ENCODE results near the gene LPAR6. TPM values are rescaled to one million over a fixed set of nuclear protein-coding genes. Genes with fewer than 3 reads are reported as not detected.

Gene LPAR6
- total RNA-seq, 1 donor from 2014 or later, result 22.4 TPM

DNA sequence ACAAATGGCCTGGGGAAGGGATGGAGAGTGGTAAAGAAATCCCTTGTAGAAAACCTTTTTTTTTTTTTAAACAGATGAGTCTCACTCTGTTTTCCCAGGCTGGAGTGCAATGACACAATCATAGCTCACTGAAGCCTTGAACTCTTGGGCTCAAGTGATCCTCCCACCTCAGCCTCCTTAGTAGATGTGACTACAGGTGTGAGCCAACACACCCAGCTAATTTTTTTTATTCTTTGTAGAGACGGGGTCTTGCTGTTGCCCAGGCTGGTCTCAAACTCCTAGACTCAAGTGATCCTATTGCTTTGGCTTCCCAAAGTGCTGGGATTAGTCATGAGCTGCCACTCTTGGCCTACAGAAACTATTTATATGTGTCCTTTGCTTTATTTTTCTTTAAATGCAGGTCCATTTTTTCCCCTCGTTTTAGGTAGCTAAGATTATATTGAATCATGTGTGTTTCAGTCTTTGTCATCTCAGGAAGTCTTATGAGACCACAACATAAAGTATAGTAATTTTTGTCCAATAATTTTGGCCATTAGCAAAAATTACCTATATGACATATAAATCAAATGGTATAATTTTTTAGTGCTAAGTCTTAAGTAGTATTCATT, 10.5 kb downstream of the LPAR6 start:
- Histone ChIP-seq H3K36me3 (ENCODE audit: control insufficient read depth in 3 of 3, insufficient read depth in 3 of 3, low read length in 3 of 3) (no peaks in the 10 kb centered on the region), H3K27ac (ENCODE audit: low read depth, low read length) (peak overlapping the region; percentile 22), H3K4me1 (ENCODE audit: control insufficient read depth in 3 of 3, insufficient read depth in 3 of 3, low read length in 3 of 3) (peaks cover 0 to 5% (median 2%) of the 10 kb centered on the region in 3 donors), H3K27me3 (ENCODE audit: control insufficient read depth in 3 of 3, insufficient read depth in 3 of 3, low read length in 3 of 3) (no peaks in the 10 kb centered on the region), H3K9ac (ENCODE audit: low read depth in 1 of 3, low read length in 3 of 3) (no peak overlapping the region), H3K9me3 (ENCODE audit: control insufficient read depth in 3 of 3, low read length in 3 of 3) (no peaks in the 10 kb centered on the region), H3K4me3 (ENCODE audit: low read length in 3 of 3) (no peak overlapping the region)

DNA sequence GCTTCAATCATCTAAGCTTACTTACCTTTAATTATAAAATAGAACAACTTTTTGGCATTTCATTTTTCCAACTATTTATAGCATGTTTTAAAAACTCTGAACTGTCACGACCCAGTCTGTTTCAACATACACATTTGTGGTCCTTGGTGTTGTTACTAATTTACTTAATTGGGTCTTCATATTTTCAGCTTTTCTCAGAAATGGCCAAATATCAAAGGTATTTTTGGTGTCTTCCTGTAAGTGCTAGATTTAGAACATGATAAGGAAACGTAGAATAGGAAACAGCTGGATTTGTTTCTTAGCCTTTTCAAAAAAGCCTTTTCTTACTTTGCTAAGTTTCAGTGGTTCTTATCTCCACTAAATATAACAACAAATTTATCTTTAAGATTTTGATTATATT, 11.4 kb downstream of the LPAR6 start:
- H3K4me3 ChIP-seq (ENCODE audit: low read length in 3 of 3), result no peak overlapping the region
- H3K4me1 ChIP-seq (ENCODE audit: control insufficient read depth in 3 of 3, insufficient read depth in 3 of 3, low read length in 3 of 3), result peaks cover 0 to 5% (median 2%) of the 10 kb centered on the region in 3 donors
- H3K9ac ChIP-seq (ENCODE audit: low read depth in 1 of 3, low read length in 3 of 3), result no peak overlapping the region

DNA sequence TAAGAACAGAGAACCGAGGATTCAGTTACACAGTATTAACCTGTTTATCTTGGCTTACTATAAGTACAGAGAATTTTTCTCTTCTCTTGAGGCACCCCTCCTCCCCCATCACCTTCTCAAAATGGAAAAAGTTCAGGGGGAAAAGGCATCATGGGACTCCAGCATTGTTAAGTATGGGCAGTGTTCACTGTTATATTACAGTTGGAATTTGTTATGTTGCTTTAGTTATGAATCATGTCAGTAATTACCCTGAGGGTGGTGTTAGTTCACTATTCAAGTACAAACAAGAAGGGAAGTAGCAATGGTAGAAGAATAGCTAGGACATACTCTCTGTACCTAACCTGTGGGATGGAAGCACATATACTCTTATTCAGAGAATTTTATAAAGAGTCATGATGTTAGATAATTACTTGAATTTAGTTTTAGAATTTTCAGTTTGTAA, 12.0 kb downstream of the LPAR6 start:
- Histone ChIP-seq H3K4me3 (ENCODE audit: low read length in 3 of 3) (no peak overlapping the region), H3K9ac (ENCODE audit: low read depth in 1 of 3, low read length in 3 of 3) (no peak overlapping the region)

More for the DNA sequence above, 11.4 kb downstream of the LPAR6 start:
- H3K27ac ChIP-seq (ENCODE audit: low read depth, low read length), result peak overlapping the region; percentile 59
- no peaks in the 10 kb centered on the region for H3K27me3 ChIP-seq (ENCODE audit: control insufficient read depth in 3 of 3, insufficient read depth in 3 of 3, low read length in 3 of 3)
- no peaks in the 10 kb centered on the region for H3K36me3 ChIP-seq (ENCODE audit: control insufficient read depth in 3 of 3, insufficient read depth in 3 of 3, low read length in 3 of 3)
- no peaks in the 10 kb centered on the region for H3K9me3 ChIP-seq (ENCODE audit: control insufficient read depth in 3 of 3, low read length in 3 of 3)

DNA sequence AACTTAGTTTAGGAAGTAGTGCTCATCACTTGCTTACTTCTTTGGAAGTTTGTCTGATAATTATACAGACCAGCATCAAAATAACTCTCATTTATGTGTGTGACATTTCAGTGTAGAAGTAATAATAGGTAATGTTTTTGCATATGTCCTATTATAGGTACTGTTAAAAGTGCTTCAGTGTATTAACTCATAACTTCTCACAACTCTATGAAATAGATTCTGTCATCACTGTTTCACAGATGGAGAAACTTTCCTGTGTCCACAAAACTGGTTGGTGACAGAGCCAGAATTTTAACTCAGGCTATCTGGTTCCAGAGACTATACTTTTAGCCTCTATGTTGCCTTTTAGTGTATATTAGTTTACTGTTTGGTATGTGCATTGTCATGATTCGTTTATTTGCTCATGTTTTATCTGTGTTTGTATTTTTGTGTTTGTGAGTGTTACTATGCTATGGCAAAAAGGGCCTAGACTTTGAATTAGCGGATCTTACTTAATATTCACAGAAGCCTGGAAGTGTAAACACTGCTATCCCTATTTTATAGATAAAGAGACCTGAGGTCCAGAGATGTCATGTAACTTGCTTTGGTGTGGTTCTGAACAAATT, 12.7 kb downstream of the LPAR6 start:
- H3K27me3 ChIP-seq (ENCODE audit: control insufficient read depth in 3 of 3, insufficient read depth in 3 of 3, low read length in 3 of 3), result no peaks in the 10 kb centered on the region
- peak overlapping the region; percentile 59 for H3K27ac ChIP-seq (ENCODE audit: low read depth, low read length)

More for the DNA sequence above, 12.0 kb downstream of the LPAR6 start:
- H3K4me1 ChIP-seq (ENCODE audit: control insufficient read depth in 3 of 3, insufficient read depth in 3 of 3, low read length in 3 of 3), result peaks cover 0 to 5% (median 2%) of the 10 kb centered on the region in 3 donors
- no peaks in the 10 kb centered on the region for H3K27me3 ChIP-seq (ENCODE audit: control insufficient read depth in 3 of 3, insufficient read depth in 3 of 3, low read length in 3 of 3)
- H3K36me3 ChIP-seq (ENCODE audit: control insufficient read depth in 3 of 3, insufficient read depth in 3 of 3, low read length in 3 of 3), result no peaks in the 10 kb centered on the region
- H3K9me3 ChIP-seq (ENCODE audit: control insufficient read depth in 3 of 3, low read length in 3 of 3), result no peaks in the 10 kb centered on the region
- peak overlapping the region; percentile 59 for H3K27ac ChIP-seq (ENCODE audit: low read depth, low read length)

DNA sequence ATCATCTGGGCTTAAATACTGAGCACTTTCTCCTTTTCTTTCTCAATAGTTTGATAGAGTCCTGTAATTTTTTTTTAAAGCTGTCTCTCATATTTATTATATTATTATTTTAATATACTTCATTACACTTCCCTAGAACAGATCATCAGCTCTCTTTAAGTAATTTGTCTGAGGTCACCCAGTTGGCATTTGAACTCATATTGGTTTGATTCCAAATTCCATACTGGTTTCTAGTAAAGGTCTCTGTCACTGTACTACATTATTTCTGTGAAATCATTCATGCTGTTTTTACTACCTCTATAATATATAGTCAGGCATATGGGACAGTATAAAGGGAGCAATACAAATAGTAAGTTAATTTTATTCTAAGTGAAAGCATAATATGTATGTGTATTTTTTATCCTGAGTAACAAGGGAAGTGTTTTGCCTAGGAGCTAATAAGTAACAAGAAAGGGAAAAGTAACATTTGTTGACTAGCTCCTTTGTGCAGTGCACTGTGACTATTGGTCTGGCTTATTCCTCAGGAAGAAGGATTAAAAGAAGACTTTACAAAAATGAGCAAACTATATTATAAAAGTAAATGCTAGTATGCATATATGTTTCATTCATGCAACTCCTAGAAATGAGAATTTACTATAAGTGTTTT, 14.3 kb downstream of the LPAR6 start:
- Histone ChIP-seq H3K4me3 (ENCODE audit: low read length in 3 of 3) (no peak overlapping the region), H3K9ac (ENCODE audit: low read depth in 1 of 3, low read length in 3 of 3) (no peak overlapping the region), H3K27me3 (ENCODE audit: control insufficient read depth in 3 of 3, insufficient read depth in 3 of 3, low read length in 3 of 3) (no peaks in the 10 kb centered on the region), H3K4me1 (ENCODE audit: control insufficient read depth in 3 of 3, insufficient read depth in 3 of 3, low read length in 3 of 3) (peaks cover 0 to 5% (median 2%) of the 10 kb centered on the region in 3 donors), H3K9me3 (ENCODE audit: control insufficient read depth in 3 of 3, low read length in 3 of 3) (no peaks in the 10 kb centered on the region), H3K36me3 (ENCODE audit: control insufficient read depth in 3 of 3, insufficient read depth in 3 of 3, low read length in 3 of 3) (peaks cover 0 to 6% (median 4%) of the 10 kb centered on the region in 3 donors), H3K27ac (ENCODE audit: low read depth, low read length) (no peak overlapping the region)

More for the DNA sequence above, 12.7 kb downstream of the LPAR6 start:
- Histone ChIP-seq H3K9ac (ENCODE audit: low read depth in 1 of 3, low read length in 3 of 3) (no peak overlapping the region), H3K4me3 (ENCODE audit: low read length in 3 of 3) (no peak overlapping the region), H3K9me3 (ENCODE audit: control insufficient read depth in 3 of 3, low read length in 3 of 3) (no peaks in the 10 kb centered on the region), H3K36me3 (ENCODE audit: control insufficient read depth in 3 of 3, insufficient read depth in 3 of 3, low read length in 3 of 3) (no peaks in the 10 kb centered on the region), H3K4me1 (ENCODE audit: control insufficient read depth in 3 of 3, insufficient read depth in 3 of 3, low read length in 3 of 3) (peaks cover 0 to 5% (median 2%) of the 10 kb centered on the region in 3 donors)

DNA sequence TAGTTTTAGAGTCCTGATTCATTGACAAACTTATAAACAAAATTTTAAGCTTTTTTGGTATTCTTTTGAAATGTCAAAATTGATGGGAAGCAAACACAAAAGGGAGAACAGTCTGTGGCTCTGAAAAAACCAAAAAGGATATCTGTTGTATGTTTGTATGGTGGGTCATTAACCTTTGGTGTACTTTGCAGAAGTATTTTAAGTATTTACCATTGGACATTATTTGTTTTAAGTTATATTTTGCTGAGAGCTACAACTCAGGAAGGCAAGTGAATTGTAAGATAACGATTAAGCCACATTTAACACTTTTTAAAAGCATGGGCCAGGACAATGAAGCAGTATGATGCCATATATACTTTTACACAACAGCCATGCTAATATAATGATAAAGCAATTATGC, 15.2 kb downstream of the LPAR6 start:
- Histone ChIP-seq H3K9me3 (ENCODE audit: control insufficient read depth in 3 of 3, low read length in 3 of 3) (no peaks in the 10 kb centered on the region), H3K27me3 (ENCODE audit: control insufficient read depth in 3 of 3, insufficient read depth in 3 of 3, low read length in 3 of 3) (no peaks in the 10 kb centered on the region), H3K36me3 (ENCODE audit: control insufficient read depth in 3 of 3, insufficient read depth in 3 of 3, low read length in 3 of 3) (peaks cover 0 to 11% (median 4%) of the 10 kb centered on the region in 3 donors), H3K9ac (ENCODE audit: low read depth in 1 of 3, low read length in 3 of 3) (no peak overlapping the region), H3K4me1 (ENCODE audit: control insufficient read depth in 3 of 3, insufficient read depth in 3 of 3, low read length in 3 of 3) (peaks cover 0 to 5% (median 2%) of the 10 kb centered on the region in 3 donors), H3K27ac (ENCODE audit: low read depth, low read length) (no peak overlapping the region), H3K4me3 (ENCODE audit: low read length in 3 of 3) (no peak overlapping the region)

DNA sequence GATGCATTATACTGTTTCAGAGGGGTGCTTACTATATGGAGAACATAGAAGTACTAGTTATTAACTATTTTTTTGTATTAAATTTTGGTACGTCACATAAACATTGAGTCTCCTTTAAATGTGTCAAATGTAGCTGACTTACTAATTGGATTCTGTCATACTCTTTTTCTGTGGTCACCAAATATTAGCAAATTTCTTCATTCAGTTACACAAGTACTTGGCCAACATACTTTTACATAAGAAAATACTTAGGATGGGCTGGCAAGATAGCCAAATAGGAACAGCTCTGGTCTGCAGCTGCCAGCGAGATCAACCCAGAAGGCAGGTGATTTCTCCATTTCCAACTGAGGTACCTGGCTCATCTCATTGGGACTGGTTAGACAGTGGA, 19.2 kb downstream of the LPAR6 start:
- peaks cover 0 to 11% (median 4%) of the 10 kb centered on the region in 3 donors for H3K36me3 ChIP-seq (ENCODE audit: control insufficient read depth in 3 of 3, insufficient read depth in 3 of 3, low read length in 3 of 3)
- H3K27me3 ChIP-seq (ENCODE audit: control insufficient read depth in 3 of 3, insufficient read depth in 3 of 3, low read length in 3 of 3), result no peaks in the 10 kb centered on the region
- H3K4me1 ChIP-seq (ENCODE audit: control insufficient read depth in 3 of 3, insufficient read depth in 3 of 3, low read length in 3 of 3), result no peaks in the 10 kb centered on the region
- no peak overlapping the region for H3K27ac ChIP-seq (ENCODE audit: low read depth, low read length)
- H3K9me3 ChIP-seq (ENCODE audit: control insufficient read depth in 3 of 3, low read length in 3 of 3), result no peaks in the 10 kb centered on the region
- H3K9ac ChIP-seq (ENCODE audit: low read depth in 1 of 3, low read length in 3 of 3), result no peak overlapping the region
- H3K4me3 ChIP-seq (ENCODE audit: low read length in 3 of 3), result no peak overlapping the region

DNA sequence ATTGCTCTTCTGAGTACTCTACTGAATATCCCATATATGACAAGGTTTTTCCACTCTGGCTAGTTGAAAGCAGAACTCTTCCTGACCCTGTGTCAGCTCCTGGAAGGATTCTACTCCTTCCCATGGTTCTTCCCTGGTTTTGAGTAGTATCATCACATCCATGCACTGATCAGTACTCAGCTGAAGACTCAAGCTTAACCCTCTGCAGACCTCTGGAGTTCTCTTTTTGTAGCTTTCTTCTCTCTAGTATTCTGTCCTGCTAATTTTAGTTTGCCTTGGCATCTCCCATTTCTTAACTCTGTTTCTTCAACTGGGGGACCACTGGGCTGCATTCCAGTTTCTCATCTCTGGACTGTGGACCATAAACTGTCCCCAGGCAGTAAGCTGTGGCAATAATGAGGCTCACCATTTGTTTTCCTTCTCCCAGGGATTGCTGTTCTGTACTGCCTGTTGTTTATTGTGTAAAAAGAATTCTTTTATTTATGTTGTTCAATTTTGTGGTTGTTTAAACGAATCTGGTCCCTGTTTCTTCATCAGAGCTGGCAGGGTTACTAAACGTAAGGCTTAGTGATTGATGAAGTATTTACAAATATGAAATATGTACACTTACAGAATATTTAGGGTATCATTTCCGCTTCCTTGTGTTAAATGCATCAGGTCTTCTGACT, 19.7 kb downstream of the LPAR6 start:
- H3K27ac ChIP-seq (ENCODE audit: low read depth, low read length), result no peak overlapping the region
- no peaks in the 10 kb centered on the region for H3K4me1 ChIP-seq (ENCODE audit: control insufficient read depth in 3 of 3, insufficient read depth in 3 of 3, low read length in 3 of 3)
- no peak overlapping the region for H3K4me3 ChIP-seq (ENCODE audit: low read length in 3 of 3)
- no peaks in the 10 kb centered on the region for H3K27me3 ChIP-seq (ENCODE audit: control insufficient read depth in 3 of 3, insufficient read depth in 3 of 3, low read length in 3 of 3)
- H3K9ac ChIP-seq (ENCODE audit: low read depth in 1 of 3, low read length in 3 of 3), result no peak overlapping the region
- H3K36me3 ChIP-seq (ENCODE audit: control insufficient read depth in 3 of 3, insufficient read depth in 3 of 3, low read length in 3 of 3), result peaks cover 0 to 11% (median 4%) of the 10 kb centered on the region in 3 donors
- no peaks in the 10 kb centered on the region for H3K9me3 ChIP-seq (ENCODE audit: control insufficient read depth in 3 of 3, low read length in 3 of 3)

DNA sequence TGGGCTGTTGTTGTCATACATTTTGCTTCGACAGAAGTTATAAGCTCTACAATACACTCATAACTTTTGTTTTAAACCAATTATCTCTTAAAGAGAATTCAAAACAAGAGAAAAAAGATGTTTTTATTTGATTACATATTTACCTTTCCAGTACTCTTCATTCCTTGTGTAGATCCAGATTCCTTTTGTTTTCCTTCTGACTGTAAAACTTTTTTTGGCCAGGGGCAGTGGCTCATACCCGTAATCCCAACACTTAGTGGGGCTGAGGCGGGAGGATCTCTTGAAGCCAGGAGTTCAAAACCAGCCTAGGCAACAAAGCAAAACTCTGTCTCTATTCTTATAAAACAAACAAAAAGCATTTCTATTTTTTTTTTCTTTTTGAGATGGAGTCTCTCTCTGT, 21.7 kb downstream of the LPAR6 start:
- H3K27ac ChIP-seq (ENCODE audit: low read depth, low read length), result no peak overlapping the region

More for the DNA sequence above, 21.7 kb downstream of the LPAR6 start:
- Histone ChIP-seq H3K9ac (ENCODE audit: low read depth in 1 of 3, low read length in 3 of 3) (no peak overlapping the region), H3K36me3 (ENCODE audit: control insufficient read depth in 3 of 3, insufficient read depth in 3 of 3, low read length in 3 of 3) (peaks cover 0 to 11% (median 4%) of the 10 kb centered on the region in 3 donors), H3K9me3 (ENCODE audit: control insufficient read depth in 3 of 3, low read length in 3 of 3) (no peaks in the 10 kb centered on the region), H3K4me1 (ENCODE audit: control insufficient read depth in 3 of 3, insufficient read depth in 3 of 3, low read length in 3 of 3) (no peaks in the 10 kb centered on the region), H3K27me3 (ENCODE audit: control insufficient read depth in 3 of 3, insufficient read depth in 3 of 3, low read length in 3 of 3) (no peaks in the 10 kb centered on the region), H3K4me3 (ENCODE audit: low read length in 3 of 3) (no peak overlapping the region)

Data from skeletal muscle tissue (tissue), 4 donors.